OCI-LY3 (cell line): ENCODE data around the gene PIK3AP1.

Source experiments
- H2AFZ ChIP-seq: fragments of 200-600, 300-600 bp; shearing (Covaris generic); 2 replicates; pipeline ENCODE4 v1.6.0; 2014; ENCODE audit warnings: antibody characterized with exemption, low read depth, low read length
- H3K27ac ChIP-seq: fragments of 200-600, 300-600 bp; sonication (generic); 2 replicates; pipeline ENCODE4 v1.5.1; 2014; ENCODE audit warnings: mild to moderate bottlenecking, low read length, moderate library complexity, mixed read lengths
- H3K27me3 ChIP-seq: fragments of 200-600, 300-600 bp; sonication (generic); 2 replicates; pipeline ENCODE4 v1.6.1; 2014; ENCODE audit warnings: low read depth, low read length, mixed read lengths
- H3K36me3 ChIP-seq: fragments of 200-600, 300-600 bp; sonication (generic); replicated peaks from 2 replicates; pipeline ENCODE3; 2014; ENCODE audit warnings: low read depth, low read length, mixed read lengths
- H3K4me1 ChIP-seq: fragments of 300-600, 200-600 bp; sonication (generic); 2 replicates; pipeline ENCODE4 v1.6.1; 2014; ENCODE audit warnings: low read length, mixed read lengths
- H3K4me2 ChIP-seq: fragments of 200-600, 300-600 bp; sonication (generic); 2 replicates; pipeline ENCODE4 v1.6.1; 2014; ENCODE audit warnings: low read length, mixed read lengths
- H3K4me3 ChIP-seq: fragments of 300-600, 200-600 bp; sonication (generic); 2 replicates; pipeline ENCODE4 v1.5.1; 2014; ENCODE audit warnings: antibody characterized with exemption, mild to moderate bottlenecking, low read length, moderate library complexity
- H3K79me2 ChIP-seq: fragments of 300-600, 200-600 bp; shearing (Covaris generic); 2 replicates; pipeline ENCODE4 v1.6.1; 2014; ENCODE audit warnings: mild to moderate bottlenecking, low read length, mixed read lengths
- H3K9ac ChIP-seq: fragments of 300-600, 200-600 bp; shearing (Covaris generic); 2 replicates; pipeline ENCODE4 v1.6.0; 2014; ENCODE audit warnings: mild to moderate bottlenecking, low read length, moderate library complexity
- H3K9me3 ChIP-seq: fragments of 200-600, 300-600 bp; shearing (Covaris generic); 2 replicates; pipeline ENCODE4 v1.6.1; 2014; ENCODE audit warnings: low read length, mixed read lengths; ENCODE audit not compliant: insufficient read depth
- H4K20me1 ChIP-seq: fragments of 200-600, 300-600 bp; sonication (generic); 2 replicates; pipeline ENCODE4 v1.6.1; 2016; ENCODE audit warnings: low read length, mixed read lengths; ENCODE audit not compliant: insufficient read depth
- CTCF ChIP-seq: fragments of 200-600, 300-600 bp; sonication (generic); IDR thresholded peaks from 2 replicates; pipeline ENCODE4 v1.5.1; 2014; ENCODE audit warnings: antibody characterized with exemption, low read length, low read depth
- EZH2phosphoT487 ChIP-seq: fragments of 200-600 bp; shearing (Covaris generic); IDR thresholded peaks from 2 replicates; pipeline ENCODE4 v1.6.1; 2018; ENCODE audit warnings: antibody characterized with exemption, mixed run types, low read depth

Gene PIK3AP1

GRCh38 chr10:96570511-96570910 lies 149.8 kb downstream of the PIK3AP1 start:
- H3K9ac ChIP-seq: no peak overlapping the region
- no peak overlapping the region for H3K27ac ChIP-seq

GRCh38 chr10:96568402-96568801 lies 151.9 kb downstream of the PIK3AP1 start:
- Histone ChIP-seq H3K27me3 (no peaks in the 10 kb centered on the region), H3K27ac (no peak overlapping the region), H3K4me1 (no peaks in the 10 kb centered on the region), H3K9ac (no peak overlapping the region), H3K4me2 (no peak overlapping the region), H3K9me3 (no peaks in the 10 kb centered on the region), H3K36me3 (peaks cover 14% of the 10 kb centered on the region), H4K20me1 (peaks cover 43% of the 10 kb centered on the region), H3K79me2 (peaks cover 59% of the 10 kb centered on the region), H3K4me3 (no peak overlapping the region), H2AFZ (no peak overlapping the region)
- TF ChIP-seq EZH2phosphoT487: no peak

More at GRCh38 chr10:96570511-96570910, 149.8 kb downstream of the PIK3AP1 start:
- Histone ChIP-seq H3K27me3 (no peaks in the 10 kb centered on the region), H3K4me3 (no peak overlapping the region), H3K4me2 (no peak overlapping the region), H3K9me3 (no peaks in the 10 kb centered on the region), H3K4me1 (no peaks in the 10 kb centered on the region), H3K36me3 (peaks cover 10% of the 10 kb centered on the region), H4K20me1 (peaks cover 50% of the 10 kb centered on the region), H3K79me2 (peaks cover 74% of the 10 kb centered on the region), H2AFZ (no peak overlapping the region)
- TF ChIP-seq CTCF (no peak), EZH2phosphoT487 (no peak)

GRCh38 chr10:96565774-96566173 lies 154.5 kb downstream of the PIK3AP1 start:
- no peak overlapping the region for H3K4me2 ChIP-seq
- no peak overlapping the region for H3K4me3 ChIP-seq
- peaks cover 33% of the 10 kb centered on the region for H3K79me2 ChIP-seq

GRCh38 chr10:96560966-96561887 lies 159.1 kb downstream of the PIK3AP1 start:
- H3K4me2 ChIP-seq: no peak overlapping the region
- H3K9me3 ChIP-seq: no peaks in the 10 kb centered on the region
- H3K4me3 ChIP-seq: no peak overlapping the region
- H3K27me3 ChIP-seq: no peaks in the 10 kb centered on the region
- H4K20me1 ChIP-seq: peaks cover 11% of the 10 kb centered on the region
- TF ChIP-seq EZH2phosphoT487: no peak
- TF ChIP-seq CTCF: no peak
- 0 out of 2 replicates have a peak, but pooled peaks cover under 1% of the 10 kb centered on the region for H3K79me2 ChIP-seq
- no peak overlapping the region for H2AFZ ChIP-seq
- no peaks in the 10 kb centered on the region for H3K4me1 ChIP-seq
- peaks cover 27% of the 10 kb centered on the region for H3K36me3 ChIP-seq
- H3K9ac ChIP-seq: no peak overlapping the region
- no peak overlapping the region for H3K27ac ChIP-seq

More at GRCh38 chr10:96565774-96566173, 154.5 kb downstream of the PIK3AP1 start:
- Histone ChIP-seq H3K36me3 (peaks cover 12% of the 10 kb centered on the region), H2AFZ (no peak overlapping the region), H3K9me3 (no peaks in the 10 kb centered on the region), H3K9ac (no peak overlapping the region), H3K27me3 (no peaks in the 10 kb centered on the region), H3K27ac (no peak overlapping the region), H3K4me1 (no peaks in the 10 kb centered on the region), H4K20me1 (peaks cover 24% of the 10 kb centered on the region)
- TF ChIP-seq EZH2phosphoT487 (no peak), CTCF (no peak)
